Hepatocyte (in vitro differentiated cells): ENCODE measurements around the gene SDHAF3.

Experiments used
- CTCF ChIP-seq: fragments of 200-600 bp; sonication (generic); IDR thresholded peaks from 2 replicates; pipeline ENCODE4 v1.5.1; 2016; ENCODE audit warnings: antibody characterized with exemption, mild to moderate bottlenecking; ENCODE audit not compliant: poor library complexity
- EZH2 ChIP-seq: fragments of 200-600 bp; sonication (generic); IDR thresholded peaks from 2 replicates; pipeline ENCODE4 v1.6.1; 2016; ENCODE audit warnings: antibody characterized with exemption, mild to moderate bottlenecking, borderline replicate concordance
- EZH2phosphoT487 ChIP-seq: fragments of 200-600 bp; sonication (generic); IDR thresholded peaks from one replicate; pipeline ENCODE4 v1.6.1; 2018; ENCODE audit warnings: antibody characterized with exemption, mild to moderate bottlenecking, low read depth, moderate library complexity; ENCODE audit not compliant: unreplicated experiment, severe bottlenecking

GRCh38 chr7:97130417-97131139 is 13.1 kb downstream of the SDHAF3 start:
- TF ChIP-seq CTCF (no peak), EZH2 (no peak), EZH2phosphoT487 (no peak)
